ENCODE data around the gene ARHGAP11B. TPM values are rescaled to one million over a fixed set of nuclear protein-coding genes. Genes with fewer than 3 reads are reported as not detected.
"Not testable (repeated sequence)": the region's sequence is repeated elsewhere in the genome, so short reads cannot be mapped to it uniquely, and the experiment has no call there.

ARHGAP11B gene

GRCh38 chr15:30685709-30686285 lies 59.9 kb downstream of the ARHGAP11B start:
- H3K9me3 ChIP-seq; intact Hi-C loops (cut with DNase I); H3K27me3 ChIP-seq (replicated peaks; ENCODE audit: insufficient read depth); H3K4me3 ChIP-seq; H3K36me3 ChIP-seq; H3K4me1 ChIP-seq (replicated peaks); H3K27ac ChIP-seq; DNase-seq (ENCODE audit: low spot score): not testable (repeated sequence)
- WGBS, result 50% methylated on average over 6 of the region's 6 CpGs

DNA sequence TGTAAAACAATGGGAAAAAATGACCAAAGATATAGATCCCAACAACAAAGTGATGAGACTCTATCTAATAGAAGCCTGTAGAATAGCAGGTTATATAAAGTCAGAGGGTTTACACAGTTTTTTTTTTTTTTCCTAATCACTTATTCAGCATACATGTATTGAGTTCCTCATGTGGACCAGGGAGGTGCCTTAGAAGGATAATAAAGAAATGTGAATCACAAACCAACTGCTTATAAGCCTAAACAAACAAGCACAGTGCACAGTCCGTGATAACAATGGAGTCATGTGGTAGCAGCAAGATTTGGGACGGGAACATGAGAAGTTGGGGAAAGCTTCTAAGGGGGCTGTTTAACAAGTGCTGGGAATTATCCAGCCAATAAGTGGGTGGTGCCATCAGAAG lies 60.7 kb downstream of the ARHGAP11B start:
- 32% methylated on average over 2 of the region's 2 CpGs for WGBS
- H3K9me3 ChIP-seq; DNase-seq (ENCODE audit: low spot score); H3K4me3 ChIP-seq; intact Hi-C loops (cut with DNase I); H3K27ac ChIP-seq; H3K36me3 ChIP-seq; H3K27me3 ChIP-seq (replicated peaks; ENCODE audit: insufficient read depth); H3K4me1 ChIP-seq (replicated peaks): not testable (repeated sequence)

Small RNA genes within 50 kb of the gene (small RNA-seq; reads per million reads assigned to genes)
- gene RF00019, result 0 reads per million in 2 donors
- 0 reads per million in 2 donors for gene RF00096
- gene RN7SL628P, result 0 reads per million in 2 donors

Other genes starting within 250 kb of the ARHGAP11B start
- 10 to 100 TPM in 1 of 2 donors, under 1 TPM in 1; 0.46 to 16.4 TPM for gene CHRFAM7A, start 232.6 kb upstream of the ARHGAP11B start, total RNA-seq
- gene GOLGA8R, start 211.9 kb upstream of the ARHGAP11B start, total RNA-seq, result 1 to 10 TPM; 3.4 to 3.7 TPM
- 1 to 10 TPM; 1.5 to 2.2 TPM for gene GOLGA8Q, start 74.1 kb upstream of the ARHGAP11B start, total RNA-seq
- gene GOLGA8H, start 22.1 kb upstream of the ARHGAP11B start, total RNA-seq, result under 1 TPM in 1 of 2 donors, not detected in 1; 0.28 TPM

Measured in prostate gland (tissue), 2 donors.